A673 (cell line): ENCODE measurements around the gene SLC25A6.

Experiments
- EZH2 ChIP-seq: fragments of 200-600 bp; sonication (generic); IDR thresholded peaks from 2 replicates; pipeline ENCODE4 v1.6.1; 2017; ENCODE audit warnings: borderline replicate concordance, low read depth, mild to moderate bottlenecking, mixed read lengths, antibody characterized with exemption, low read length; ENCODE audit not compliant: poor library complexity, severe bottlenecking
- TF ChIP-seq, protein P1 (sequence below): fragments of 300-800, 200-600 bp; sonication (generic); conservative IDR thresholded peaks from 2 replicates; pipeline ENCODE4 v1.5.1; 2017; ENCODE audit warnings: low read depth, mild to moderate bottlenecking, antibody characterized with exemption, low read length, moderate library complexity, mixed read lengths

- no peak for TF ChIP-seq EZH2
- TF ChIP-seq, protein P1, sequence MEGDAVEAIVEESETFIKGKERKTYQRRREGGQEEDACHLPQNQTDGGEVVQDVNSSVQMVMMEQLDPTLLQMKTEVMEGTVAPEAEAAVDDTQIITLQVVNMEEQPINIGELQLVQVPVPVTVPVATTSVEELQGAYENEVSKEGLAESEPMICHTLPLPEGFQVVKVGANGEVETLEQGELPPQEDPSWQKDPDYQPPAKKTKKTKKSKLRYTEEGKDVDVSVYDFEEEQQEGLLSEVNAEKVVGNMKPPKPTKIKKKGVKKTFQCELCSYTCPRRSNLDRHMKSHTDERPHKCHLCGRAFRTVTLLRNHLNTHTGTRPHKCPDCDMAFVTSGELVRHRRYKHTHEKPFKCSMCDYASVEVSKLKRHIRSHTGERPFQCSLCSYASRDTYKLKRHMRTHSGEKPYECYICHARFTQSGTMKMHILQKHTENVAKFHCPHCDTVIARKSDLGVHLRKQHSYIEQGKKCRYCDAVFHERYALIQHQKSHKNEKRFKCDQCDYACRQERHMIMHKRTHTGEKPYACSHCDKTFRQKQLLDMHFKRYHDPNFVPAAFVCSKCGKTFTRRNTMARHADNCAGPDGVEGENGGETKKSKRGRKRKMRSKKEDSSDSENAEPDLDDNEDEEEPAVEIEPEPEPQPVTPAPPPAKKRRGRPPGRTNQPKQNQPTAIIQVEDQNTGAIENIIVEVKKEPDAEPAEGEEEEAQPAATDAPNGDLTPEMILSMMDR, result no peak
Observed at GRCh38 chrX:1360171-1360570, 31.7 kb downstream of the SLC25A6 start.
